Thyroid gland (tissue), 4 donors: Measurements from ENCODE around the gene KLK5. TPM values are rescaled to one million over a fixed set of nuclear protein-coding genes. Genes with fewer than 3 reads are reported as not detected.

Experiments used
- DNase-seq, 2 donors: peaks; one replicate each; pipeline ENCODE4 v3.0.0-alpha.2; 2019
- H3K27ac ChIP-seq, 3 donors: fragments of 200-600 bp; sonication (generic); 1 replicate in 2 of 3; 2 replicates in 1 of 3; pipeline ENCODE4 v1.5.1; 2016 to 2019; ENCODE audit warnings: mild to moderate bottlenecking in 1 of 3, moderate library complexity in 1 of 3
- H3K27me3 ChIP-seq: fragments of 200-600 bp; sonication (generic); one replicate; pipeline ENCODE4 v1.5.1; 2019
- H3K36me3 ChIP-seq, 2 donors: fragments of 200-600 bp; sonication (generic); one replicate each; pipeline ENCODE4 v1.5.1; 2016 to 2019
- H3K4me1 ChIP-seq, 2 donors: fragments of 200-600 bp; sonication (generic); one replicate each; pipeline ENCODE4 v1.5.1; 2017 to 2019
- H3K4me3 ChIP-seq, 3 donors: fragments of 200-600 bp; sonication (generic); replicated peaks in 1 of 3; 1 replicate in 2 of 3; 2 replicates in 1 of 3; pipeline ENCODE4 v1.5.1; 2016; ENCODE audit warnings: mild to moderate bottlenecking in 1 of 3
- H3K9me3 ChIP-seq: fragments of 200-600 bp; sonication (generic); one replicate; pipeline ENCODE4 v1.5.1; 2017
- POLR2A ChIP-seq, 2 donors: fragments of 450-650 bp; IDR thresholded peaks; one replicate each; pipeline ENCODE4 v1.6.1; 2017; ENCODE audit warnings: antibody characterized with exemption in 2 of 2, mild to moderate bottlenecking in 2 of 2, moderate library complexity in 1 of 2
- WGBS, 2 donors: methylation state at CpG; one replicate each; pipeline ENCODE4 v1.1.5; 2017; 5-methylcytosine and 5-hydroxymethylcytosine counted together
- intact Hi-C: fragments of 100-400 bp; cut with DNase I; formaldehyde crosslinking; loops from one replicate; pipeline ENCODE4 v1.15.1; 2023
- total RNA-seq, 4 donors: library from RNA; depleted of rRNA; stranded (reverse); fragments of >200 nt; gene quantifications; one replicate each; pipeline ENCODE4 v1.2.3, GENCODE V29; 2016
- TF ChIP-seq, protein P1 (sequence below), 6 experiments: fragments of 200-600 bp in 3 of 6; fragments of 450-650 bp in 3 of 6; sonication (generic) in 3 of 6; IDR thresholded peaks; one replicate each; pipeline ENCODE4 v1.5.1; 2016 to 2019; ENCODE audit warnings: antibody characterized with exemption in 6 of 6, mild to moderate bottlenecking in 2 of 6, inconsistent platforms in 1 of 6, moderate library complexity in 1 of 6

KLK5 gene
- total RNA-seq, 4 donors from 2014 or later, result 0.44 TPM; not detected in 3

DNA sequence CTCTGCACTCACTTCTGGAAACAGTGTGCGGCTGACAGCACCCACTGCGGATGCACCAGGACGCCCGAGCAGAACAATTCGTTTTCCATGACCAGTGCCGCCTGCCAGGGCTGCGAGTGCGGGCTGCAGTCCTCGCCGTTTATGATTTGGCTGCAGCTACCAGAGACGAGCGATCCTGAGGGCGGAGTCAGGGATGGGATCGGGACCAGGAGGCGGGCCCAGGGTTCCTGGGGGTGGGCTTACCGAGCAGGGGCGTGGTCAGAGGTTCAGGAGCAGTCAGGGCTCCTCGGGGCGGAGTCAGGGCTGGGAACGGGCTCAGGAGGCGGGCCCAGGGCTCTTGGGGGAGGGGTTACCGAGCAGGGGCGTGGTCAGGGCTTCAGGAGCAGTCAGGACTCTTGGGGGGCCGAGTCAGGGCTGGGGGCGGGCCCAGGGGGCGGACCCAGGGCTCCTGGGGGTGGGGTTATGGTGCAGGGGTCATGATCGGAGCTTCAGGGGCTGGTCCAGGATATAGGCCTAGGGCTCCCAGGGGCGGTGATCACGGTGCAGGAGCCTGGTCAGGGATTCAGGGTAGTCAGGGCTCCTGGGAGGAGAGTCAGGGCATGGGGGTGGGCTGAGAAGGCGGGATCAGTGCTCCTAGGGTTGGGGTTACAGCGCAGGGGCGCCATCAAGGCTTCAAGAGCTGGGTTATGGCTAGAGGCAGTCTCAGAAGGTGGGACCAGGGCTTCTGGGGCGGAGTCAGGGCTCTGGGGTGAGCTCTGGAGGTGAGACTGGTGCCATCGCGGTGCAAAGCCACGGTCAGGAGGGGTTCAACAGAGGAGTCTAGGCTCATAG is 43.4 kb downstream of the KLK5 start:
- Histone ChIP-seq H3K4me3 (peak overlapping the region in 1 of 3 donors; percentile 17), H3K9me3 (no peaks in the 10 kb centered on the region), H3K4me1 (peaks cover 6 to 12% of the 10 kb centered on the region in 2 donors), H3K27me3 (no peaks in the 10 kb centered on the region), H3K36me3 (no peaks in the 10 kb centered on the region), H3K27ac (no peak overlapping the region)
- intact Hi-C loops, result no loop called here
- DNase-seq, result peak; percentile 76
- 4 to 8% methylated on average over 22 to 26 of the region's 36 CpGs for WGBS, 2 donors
- TF ChIP-seq, protein P1, sequence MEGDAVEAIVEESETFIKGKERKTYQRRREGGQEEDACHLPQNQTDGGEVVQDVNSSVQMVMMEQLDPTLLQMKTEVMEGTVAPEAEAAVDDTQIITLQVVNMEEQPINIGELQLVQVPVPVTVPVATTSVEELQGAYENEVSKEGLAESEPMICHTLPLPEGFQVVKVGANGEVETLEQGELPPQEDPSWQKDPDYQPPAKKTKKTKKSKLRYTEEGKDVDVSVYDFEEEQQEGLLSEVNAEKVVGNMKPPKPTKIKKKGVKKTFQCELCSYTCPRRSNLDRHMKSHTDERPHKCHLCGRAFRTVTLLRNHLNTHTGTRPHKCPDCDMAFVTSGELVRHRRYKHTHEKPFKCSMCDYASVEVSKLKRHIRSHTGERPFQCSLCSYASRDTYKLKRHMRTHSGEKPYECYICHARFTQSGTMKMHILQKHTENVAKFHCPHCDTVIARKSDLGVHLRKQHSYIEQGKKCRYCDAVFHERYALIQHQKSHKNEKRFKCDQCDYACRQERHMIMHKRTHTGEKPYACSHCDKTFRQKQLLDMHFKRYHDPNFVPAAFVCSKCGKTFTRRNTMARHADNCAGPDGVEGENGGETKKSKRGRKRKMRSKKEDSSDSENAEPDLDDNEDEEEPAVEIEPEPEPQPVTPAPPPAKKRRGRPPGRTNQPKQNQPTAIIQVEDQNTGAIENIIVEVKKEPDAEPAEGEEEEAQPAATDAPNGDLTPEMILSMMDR (IDR thresholded peaks at IDR 0.05), result no peak
- peak in 1 of 2 donors; percentile 31 for TF ChIP-seq POLR2A (IDR thresholded peaks at IDR 0.05)

DNA sequence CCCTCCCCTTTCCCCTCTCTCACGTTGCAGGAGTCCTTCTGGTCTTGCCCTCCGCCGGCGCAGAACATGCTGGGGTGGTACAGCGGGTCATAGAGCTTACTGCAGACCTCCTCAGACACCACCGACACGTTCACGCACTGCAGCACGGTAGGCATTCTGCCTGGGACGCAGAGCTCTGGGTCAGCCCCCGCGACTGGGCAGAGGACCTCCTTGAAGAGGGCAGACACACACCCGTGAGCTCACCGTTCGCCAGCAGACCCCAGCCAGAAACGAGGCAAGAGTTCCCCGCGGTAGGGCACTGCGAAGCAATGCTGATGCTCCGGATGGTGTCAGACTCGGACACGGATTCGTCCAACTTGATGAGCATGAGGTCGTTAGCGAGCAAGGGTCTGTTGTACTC is 44.5 kb downstream of the KLK5 start:
- H3K27me3 ChIP-seq, result no peaks in the 10 kb centered on the region
- H3K27ac ChIP-seq, result no peak overlapping the region
- no peaks in the 10 kb centered on the region for H3K36me3 ChIP-seq
- 57 to 62% methylated on average over 19 to 25 of the region's 25 CpGs for WGBS, 2 donors
- peaks cover 6 to 12% of the 10 kb centered on the region in 2 donors for H3K4me1 ChIP-seq
- H3K4me3 ChIP-seq, result no peak overlapping the region
- no peak for TF ChIP-seq POLR2A (IDR thresholded peaks at IDR 0.05)
- TF ChIP-seq, protein P1 (IDR thresholded peaks at IDR 0.05), result no peak
- intact Hi-C loops, result no loop called here
- no peak for DNase-seq
- no peaks in the 10 kb centered on the region for H3K9me3 ChIP-seq

DNA sequence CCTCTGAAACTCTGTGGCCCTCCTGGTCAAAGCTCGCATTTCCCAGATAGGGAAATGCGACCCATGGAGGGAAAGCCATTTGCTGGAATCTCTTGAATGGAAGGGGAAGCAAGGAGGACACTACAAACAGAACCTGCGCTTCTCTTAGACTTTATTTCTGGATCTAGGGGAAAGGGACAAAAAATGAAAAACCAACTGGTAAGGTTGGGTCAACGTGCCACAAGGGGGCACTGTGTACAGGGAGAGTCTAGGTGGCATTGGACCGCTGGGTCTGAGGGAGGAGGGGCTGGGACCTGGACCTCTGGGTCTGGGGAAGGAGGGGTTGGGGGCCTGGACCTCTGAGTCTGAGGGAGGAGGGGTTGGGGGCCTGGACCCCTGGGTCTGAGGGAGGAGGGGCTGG is 46.6 kb downstream of the KLK5 start:
- H3K9me3 ChIP-seq, result no peaks in the 10 kb centered on the region
- H3K36me3 ChIP-seq, result no peaks in the 10 kb centered on the region
- no peak overlapping the region for H3K27ac ChIP-seq
- peaks cover 6 to 8% of the 10 kb centered on the region in 2 donors for H3K4me1 ChIP-seq
- DNase-seq, result peak; percentile 47 to 65
- no peak overlapping the region for H3K4me3 ChIP-seq
- H3K27me3 ChIP-seq, result no peaks in the 10 kb centered on the region
- WGBS, 2 donors, result 25 to 28% methylated on average over 5 of the region's 5 CpGs
- intact Hi-C loops, result no loop called here
- no peak for TF ChIP-seq POLR2A (IDR thresholded peaks at IDR 0.05)
- TF ChIP-seq, protein P1 (IDR thresholded peaks at IDR 0.05), result peak in 3 of 6 experiments; percentile 30 to 43 (median 38)

DNA sequence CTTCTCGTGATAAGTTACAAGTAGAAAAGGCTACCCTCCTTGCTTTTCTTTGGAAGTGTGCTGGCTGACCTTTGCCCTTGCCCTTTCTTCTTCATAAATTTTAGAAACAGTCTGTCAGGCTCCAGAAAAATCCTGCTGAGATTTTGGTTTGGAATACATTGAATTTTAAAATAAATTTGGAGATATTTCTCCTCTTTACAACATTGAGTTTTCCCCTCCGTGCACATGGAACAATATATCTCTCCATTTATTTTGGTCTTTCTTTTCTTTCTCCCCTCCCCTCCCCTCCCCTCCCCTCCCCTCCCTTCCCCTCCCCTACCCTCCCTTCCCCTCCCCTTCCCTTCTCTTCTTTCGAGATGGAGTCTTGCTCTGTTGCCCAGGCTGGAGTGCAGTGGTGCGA is 50.2 kb downstream of the KLK5 start:
- no peak for TF ChIP-seq POLR2A (IDR thresholded peaks at IDR 0.05)
- TF ChIP-seq, protein P1 (IDR thresholded peaks at IDR 0.05), result no peak
- 70 to 71% methylated on average over 4 of the region's 4 CpGs for whole genome bisulfite sequencing, 2 donors

DNA sequence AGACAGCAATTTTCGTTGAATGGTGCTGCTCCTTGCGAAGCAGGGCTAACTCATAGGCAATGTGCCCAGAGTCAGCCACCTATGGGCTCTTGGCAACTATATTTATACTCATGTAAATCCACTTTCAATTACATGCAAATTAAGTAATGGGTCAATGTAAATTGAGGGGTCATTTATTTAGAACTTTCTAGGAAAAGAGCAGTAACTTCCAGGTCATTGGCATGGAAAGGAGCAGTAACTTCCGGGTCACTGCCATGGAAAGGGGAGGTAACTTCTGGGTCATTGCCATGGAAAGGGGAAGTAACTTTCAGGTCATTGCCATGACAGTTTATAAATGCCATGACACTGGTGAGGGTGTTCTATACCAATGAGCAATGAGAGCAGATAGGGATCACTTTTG is 53.3 kb downstream of the KLK5 start:
- H3K27me3 ChIP-seq, result no peaks in the 10 kb centered on the region
- WGBS, 2 donors, result 78 to 91% methylated on average over 3 of the region's 3 CpGs
- TF ChIP-seq, protein P1 (IDR thresholded peaks at IDR 0.05), result no peak
- no peak for TF ChIP-seq POLR2A (IDR thresholded peaks at IDR 0.05)

More for the DNA sequence above, 50.2 kb downstream of the KLK5 start:
- Histone ChIP-seq H3K9me3 (no peaks in the 10 kb centered on the region), H3K4me3 (no peak overlapping the region), H3K36me3 (no peaks in the 10 kb centered on the region), H3K4me1 (no peaks in the 10 kb centered on the region), H3K27me3 (no peaks in the 10 kb centered on the region), H3K27ac (no peak overlapping the region)
- DNase-seq, result no peak
- intact Hi-C loops, result no loop called here

More for the DNA sequence above, 53.3 kb downstream of the KLK5 start:
- Histone ChIP-seq H3K4me3 (no peak overlapping the region), H3K27ac (no peak overlapping the region), H3K36me3 (no peaks in the 10 kb centered on the region), H3K4me1 (peaks cover 9 to 14% of the 10 kb centered on the region in 2 donors), H3K9me3 (no peaks in the 10 kb centered on the region)
- intact Hi-C loops, result no loop called here
- DNase-seq, result no peak
